Heart left ventricle (tissue), 13 donors: ENCODE data around the gene ATP2A1.

Source experiments
- CTCF ChIP-seq, 12 donors: fragments of 200-600 bp; sonication (generic) in 4 of 12; IDR thresholded peaks; one replicate each; pipeline versions ENCODE4 v1.5.0 to v1.8.0; 2018 to 2022; ENCODE audit warnings: antibody characterized with exemption in 12 of 12, mild to moderate bottlenecking in 5 of 12
- POLR2A ChIP-seq, 2 donors: fragments of 450-650 bp; IDR thresholded peaks; one replicate each; pipeline ENCODE4 v1.6.1; 2017; ENCODE audit warnings: antibody characterized with exemption in 2 of 2, mild to moderate bottlenecking in 2 of 2, moderate library complexity in 2 of 2
- donor health status: ischemic (EF 13 %, LVEDD 7.1; RV severe dilation, severe dysfunction).
- donor health status: DM: no; HTN: yes; CAD: no.
- donor health status: DM: no; HTN: no; CAD: no.
- donor health status: ischemic (EF 25% LVEDD 6.9; RV normal size, moderate dysfunction).
- donor health status: ischemic (EF 25% LVEDD 5.7; RV mildly dilated, moderate dysfunction).
- donor health status: ischemic (EF 35%, LVEDD 5.7; RV mildly dilated, moderate dysfunction).
- donor health status: nonischemic (EF 11% LVEDD 7.7; RV severe dilation, severe dysfunction).
- donor health status: DM: yes; HTN: yes; CAD: no.
- donor health status: PGD.
- donor health status: ischemic (EF 29% LVEDD 5.4; RV normal size, mild dysfunction).
- donor health status: nonischemic (EF 23%, LVEDD 6.1; RV moderate dilation, normal function).

GRCh38 chr16:28876019-28876659, 2.1 kb upstream of the ATP2A1 start:
- TF ChIP-seq CTCF (IDR thresholded peaks at IDR 0.05) (no peak), POLR2A (IDR thresholded peaks at IDR 0.05) (no peak)
